ENCODE results near the gene PANK4.

- TF ChIP-seq YY1 (IDR thresholded peaks at IDR 0.05; ENCODE audit: low read depth, low read length): no peak
- no peak for TF ChIP-seq EP300 (IDR thresholded peaks at IDR 0.05; ENCODE audit: borderline replicate concordance in 1 of 2, low read depth in 2 of 2, low read length in 2 of 2)
- no peak for TF ChIP-seq ZNF274 (IDR thresholded peaks at IDR 0.05; ENCODE audit: borderline replicate concordance, extremely low read depth, low read length)
- no peak for TF ChIP-seq CTCF (IDR thresholded peaks at IDR 0.05; ENCODE audit: control extremely low read depth in 1 of 3, insufficient read depth in 1 of 3, low read depth in 1 of 3, low read length in 3 of 3)
Measured at GRCh38 chr1:2489615-2490014, 36.8 kb downstream of the PANK4 start.

Data from H1 (cell line).